CD4-positive, alpha-beta T cell (primary cell): ENCODE measurements around the gene TLNRD1. TPM values are rescaled to one million over a fixed set of nuclear protein-coding genes. Genes with fewer than 3 reads are reported as not detected.

ENCODE experiments used
- ATAC-seq: fragments of 200-7000 bp; cut with Tn5 transposase; one replicate; pipeline ENCODE4 v1.10.0; 2022; ENCODE audit warnings: mild to moderate bottlenecking; ENCODE audit not compliant: poor library complexity
- CTCF ChIA-PET: fragments of 350-600 bp; sonication (Branson Sonifier 250); formaldehyde crosslinking; loops from one replicate; lab custom pipeline; 2021; ENCODE audit warnings: antibody characterized with exemption, inconsistent platforms; lab: Charles Lee
- POLR2A ChIA-PET: fragments of 350-600 bp; sonication (Branson Sonifier 250); formaldehyde crosslinking; loops from one replicate; lab custom pipeline; 2021; ENCODE audit warnings: antibody characterized with exemption, inconsistent platforms; lab: Charles Lee
- DNase-seq, 14 experiments: peaks; one replicate each; pipeline ENCODE4 v3.0.0-alpha.2; 2013 to 2020; ENCODE audit warnings: mixed read lengths in 2 of 14
- H3K27ac ChIP-seq, 2 donors: one replicate each; pipeline versions ENCODE4 v1.5.1 to v1.7.0; 2013; ENCODE audit warnings: low read length in 2 of 2, low read depth in 1 of 2, mild to moderate bottlenecking in 1 of 2
- H3K27me3 ChIP-seq, 2 experiments: 1 replicate in 1 of 2; 2 replicates in 1 of 2; pipeline versions ENCODE4 v1.6.1 to v1.7.0; 2013; ENCODE audit warnings: low read length in 2 of 2, control low read depth in 1 of 2, mild to moderate bottlenecking in 1 of 2, moderate library complexity in 1 of 2; ENCODE audit not compliant: insufficient read depth in 2 of 2, control insufficient read depth in 1 of 2
- H3K36me3 ChIP-seq: one replicate; pipeline ENCODE4 v1.6.1; 2013; ENCODE audit warnings: low read length, control low read depth; ENCODE audit not compliant: insufficient read depth
- H3K4me1 ChIP-seq: one replicate; pipeline ENCODE4 v1.6.1; 2013; ENCODE audit warnings: low read length, control low read depth; ENCODE audit not compliant: insufficient read depth
- H3K4me3 ChIP-seq: one replicate; pipeline ENCODE4 v1.5.1; 2013; ENCODE audit warnings: mild to moderate bottlenecking, low read length, moderate library complexity
- H3K9me3 ChIP-seq, 2 experiments: 1 replicate in 1 of 2; 2 replicates in 1 of 2; pipeline versions ENCODE4 v1.6.1 to v1.7.0; 2013; ENCODE audit warnings: low read length in 2 of 2, mild to moderate bottlenecking in 2 of 2, control low read depth in 1 of 2, moderate library complexity in 1 of 2; ENCODE audit not compliant: control insufficient read depth in 1 of 2, insufficient read depth in 1 of 2
- H3K27ac Mint-ChIP-seq: one replicate; pipeline ENCODE4 v1.8.0; 2020; ENCODE audit warnings: mixed read lengths
- H3K27me3 Mint-ChIP-seq: one replicate; pipeline ENCODE4 v1.8.0; 2021; ENCODE audit warnings: mixed read lengths
- H3K36me3 Mint-ChIP-seq: one replicate; pipeline ENCODE4 v1.8.0; 2021; ENCODE audit warnings: low read depth, mixed read lengths
- H3K4me1 Mint-ChIP-seq: one replicate; pipeline ENCODE4 v1.8.0; 2021; ENCODE audit warnings: low read depth, mixed read lengths
- H3K4me3 Mint-ChIP-seq: one replicate; pipeline ENCODE4 v1.8.0; 2020; ENCODE audit warnings: mild to moderate bottlenecking, mixed read lengths
- H3K9me3 Mint-ChIP-seq: one replicate; pipeline ENCODE4 v1.8.0; 2020; ENCODE audit warnings: mixed read lengths
- intact Hi-C, 2 experiments: fragments of 100-400 bp; cut with DNase I in 1 of 2; cut with micrococcal nuclease in 1 of 2; formaldehyde crosslinking; loops; one replicate each; pipeline versions ENCODE4 v1.15.1 to v1.9.0; 2023 to 2025; cut with DNase I, micrococcal nuclease
- polyA plus RNA-seq, 2 donors: library from polyadenylated mRNA; unstranded; fragments of 120-200 nt; gene quantifications; one replicate each; pipeline ENCODE4 v1.2.1, GENCODE V29; 2013
- total RNA-seq, 174 experiments: library from RNA in 2 of 174; stranded (reverse) in 2 of 174; gene quantifications; one replicate each; pipeline ENCODE4 v1.2.3 and lab custom pipeline; 2021 to 2026
- TF ChIP-seq, protein P1 (sequence below): fragments of 200-600 bp; IDR thresholded peaks from one replicate; pipeline ENCODE4 v1.8.0; 2022; ENCODE audit warnings: antibody characterized with exemption, mild to moderate bottlenecking

TLNRD1 gene
- total RNA-seq = 10 to 100 TPM; 10.5 to 12.3 TPM
- 17.2 TPM for polyA plus RNA-seq (2013, experiment 1 of 2)
- 11.9 TPM for polyA plus RNA-seq (2013, experiment 2 of 2)
- total RNA-seq (lab: John Stamatoyannopoulos, UW) = 12.9 to 77.2 (median 38.8) reads per million in 172 experiments

- Histone ChIP-seq H3K27me3 (no peaks in the 10 kb centered on the region), H3K27ac (peak within 1 kb of the TSS; percentile 94 to 96), H3K36me3 (peaks cover 8% of the 10 kb centered on the region), H3K9me3 (peaks cover 0 to 6% of the 10 kb centered on the region in 2 experiments), H3K4me3 (peak within 1 kb of the TSS; percentile 97), H3K4me1 (peaks cover 41% of the 10 kb centered on the region)
- TF ChIP-seq, protein P1, sequence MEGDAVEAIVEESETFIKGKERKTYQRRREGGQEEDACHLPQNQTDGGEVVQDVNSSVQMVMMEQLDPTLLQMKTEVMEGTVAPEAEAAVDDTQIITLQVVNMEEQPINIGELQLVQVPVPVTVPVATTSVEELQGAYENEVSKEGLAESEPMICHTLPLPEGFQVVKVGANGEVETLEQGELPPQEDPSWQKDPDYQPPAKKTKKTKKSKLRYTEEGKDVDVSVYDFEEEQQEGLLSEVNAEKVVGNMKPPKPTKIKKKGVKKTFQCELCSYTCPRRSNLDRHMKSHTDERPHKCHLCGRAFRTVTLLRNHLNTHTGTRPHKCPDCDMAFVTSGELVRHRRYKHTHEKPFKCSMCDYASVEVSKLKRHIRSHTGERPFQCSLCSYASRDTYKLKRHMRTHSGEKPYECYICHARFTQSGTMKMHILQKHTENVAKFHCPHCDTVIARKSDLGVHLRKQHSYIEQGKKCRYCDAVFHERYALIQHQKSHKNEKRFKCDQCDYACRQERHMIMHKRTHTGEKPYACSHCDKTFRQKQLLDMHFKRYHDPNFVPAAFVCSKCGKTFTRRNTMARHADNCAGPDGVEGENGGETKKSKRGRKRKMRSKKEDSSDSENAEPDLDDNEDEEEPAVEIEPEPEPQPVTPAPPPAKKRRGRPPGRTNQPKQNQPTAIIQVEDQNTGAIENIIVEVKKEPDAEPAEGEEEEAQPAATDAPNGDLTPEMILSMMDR = no peak
- POLR2A ChIA-PET = interaction anchor here (0.9 to 4.0 kb wide), 16 partner anchors 9 to 1104 kb away, joined by 3 to 70 read pairs (median 5); partner anchors contain the start of gene MESD
- Mint-ChIP-seq H3K36me3 (peaks cover 34% of the 10 kb centered on the region), H3K27ac (peak within 1 kb of the TSS; percentile 92), H3K4me3 (peak within 1 kb of the TSS; percentile 95), H3K9me3 (no peaks in the 10 kb centered on the region), H3K27me3 (no peaks in the 10 kb centered on the region), H3K4me1 (peaks cover 62% of the 10 kb centered on the region)
- intact Hi-C loops = loop anchor here in 1 of 2 experiments (10.0 kb wide), 1 partner anchor 294 kb away; no protein-coding TSS in a partner anchor
- CTCF ChIA-PET = interaction anchor here (2.3 kb wide), 1 partner anchor 10 kb away, joined by 15 read pairs; the partner anchor contains the start of gene MESD
- ATAC-seq = peak; percentile 67
- peak; percentile 63 to 94 (median 76) for DNase-seq
Observed at GRCh38 chr15:81000624-81001151, at the start of gene TLNRD1. TLNRD1 (plus strand) TSS chr15:81000923; CDS start chr15:81002272, 1,349 bp downstream.

DNA sequence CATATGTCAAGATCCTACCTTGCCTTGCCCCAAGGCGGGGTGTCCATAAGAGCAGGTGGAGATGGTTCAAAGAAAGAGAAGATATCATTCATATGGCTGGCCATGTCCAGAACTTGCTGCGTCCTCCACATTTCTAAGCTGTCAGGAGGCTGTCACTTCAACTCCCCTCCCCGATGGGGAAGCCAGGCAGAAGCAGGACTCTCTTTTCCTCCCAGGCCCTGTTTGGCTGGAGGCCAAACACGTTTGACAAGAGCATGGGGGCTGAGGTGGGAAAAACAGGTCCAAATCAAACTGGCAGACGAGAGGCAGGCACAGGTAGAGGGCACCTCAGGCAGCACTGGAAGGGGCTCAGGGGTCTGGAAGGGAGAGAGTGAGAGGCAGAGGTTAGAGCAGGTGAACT, 48.8 kb upstream of the TLNRD1 start:
- ChIA-PET CTCF (no interaction called here), POLR2A (no interaction called here)
- TF ChIP-seq, protein P1 = no peak
- no peak overlapping the region for H3K4me3 ChIP-seq
- Mint-ChIP-seq H3K4me1 (no peaks in the 10 kb centered on the region), H3K27me3 (no peaks in the 10 kb centered on the region), H3K4me3 (no peak overlapping the region), H3K9me3 (no peaks in the 10 kb centered on the region), H3K27ac (no peak overlapping the region), H3K36me3 (peaks cover 73% of the 10 kb centered on the region)
- no peaks in the 10 kb centered on the region for H3K9me3 ChIP-seq
- H3K27me3 ChIP-seq = no peaks in the 10 kb centered on the region
- no peak overlapping the region for H3K27ac ChIP-seq
- DNase-seq = no peak
- peaks cover 47% of the 10 kb centered on the region for H3K36me3 ChIP-seq
- ATAC-seq = no peak
- H3K4me1 ChIP-seq = no peaks in the 10 kb centered on the region
- intact Hi-C loops = no loop called here

DNA sequence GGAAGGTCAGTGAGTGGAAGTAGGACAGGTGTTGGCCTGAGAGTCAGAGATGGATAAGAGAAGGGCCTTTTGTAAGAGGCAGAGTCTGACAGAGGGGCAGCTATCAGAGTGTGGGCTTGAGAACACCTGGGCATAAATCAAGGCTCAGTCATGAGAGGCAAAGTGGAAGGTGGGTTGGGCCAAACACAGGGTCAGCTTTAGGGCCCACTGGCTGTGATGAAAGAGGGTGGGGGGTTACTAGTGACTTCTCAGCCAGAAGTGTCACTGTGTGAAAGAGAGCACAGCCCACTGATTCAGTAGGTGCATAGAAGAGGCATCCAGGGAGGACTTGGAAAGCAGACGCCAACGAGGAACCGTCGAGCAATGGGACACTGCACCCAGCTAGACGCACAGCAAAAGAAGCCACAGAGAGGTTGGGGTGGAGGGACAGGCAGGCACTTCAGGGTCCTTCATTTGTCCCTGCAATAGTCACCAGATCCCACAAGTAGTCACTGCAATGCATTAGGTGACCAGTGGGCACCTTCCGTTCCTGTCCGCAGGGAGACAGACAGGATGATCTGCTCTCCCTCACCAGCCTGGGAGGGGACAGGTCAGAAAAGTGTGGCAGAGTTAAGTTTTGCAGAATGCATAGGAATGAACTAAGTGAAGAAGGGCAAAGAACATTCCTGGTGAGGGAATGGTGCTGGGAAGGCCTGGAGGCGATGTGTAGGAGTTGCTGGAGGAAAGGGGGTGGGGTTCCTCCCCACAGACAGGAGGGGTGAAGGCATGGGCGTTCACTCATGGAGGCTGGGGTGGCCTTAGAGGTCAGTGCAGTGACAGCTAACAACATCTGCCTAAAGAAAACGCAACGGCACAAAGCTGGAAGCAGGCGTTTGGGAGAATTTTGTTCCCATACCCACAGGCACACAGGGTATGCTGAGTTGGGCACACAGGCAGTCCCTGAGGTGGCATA, 47.4 kb upstream of the TLNRD1 start:
- Mint-ChIP-seq H3K36me3 (peaks cover 68% of the 10 kb centered on the region), H3K9me3 (no peaks in the 10 kb centered on the region), H3K27me3 (no peaks in the 10 kb centered on the region), H3K4me1 (no peaks in the 10 kb centered on the region), H3K27ac (no peak overlapping the region), H3K4me3 (no peak overlapping the region)
- Histone ChIP-seq H3K4me1 (no peaks in the 10 kb centered on the region), H3K36me3 (peaks cover 34% of the 10 kb centered on the region), H3K27me3 (no peaks in the 10 kb centered on the region), H3K9me3 (no peaks in the 10 kb centered on the region), H3K27ac (no peak overlapping the region), H3K4me3 (no peak overlapping the region)
- intact Hi-C loops = no loop called here
- ChIA-PET POLR2A (no interaction called here), CTCF (interaction anchor here (1.1 kb wide), 1 partner anchor 16 kb away, joined by 3 read pairs; no protein-coding TSS in a partner anchor)
- TF ChIP-seq, protein P1 = no peak
- no peak for ATAC-seq
- DNase-seq = no peak
